ENCODE measurements around the gene DOCK2.
A peak's percentile ranks its signal among the peaks of the same experiment; 100 is the strongest.
"Not testable (repeated sequence)": the region's sequence is repeated elsewhere in the genome, so short reads cannot be mapped to it uniquely, and the experiment has no call there.

DOCK2 gene

GRCh38 chr5:169798438-169798837 is 161.4 kb downstream of the DOCK2 start:
- DNase-seq: no peak

- DNase-seq: no peak
Observed at GRCh38 chr5:169798906-169799660, 162.0 kb downstream of the DOCK2 start.

GRCh38 chr5:169801324-169801777 is 164.3 kb downstream of the DOCK2 start:
- DNase-seq: no peak

DNA sequence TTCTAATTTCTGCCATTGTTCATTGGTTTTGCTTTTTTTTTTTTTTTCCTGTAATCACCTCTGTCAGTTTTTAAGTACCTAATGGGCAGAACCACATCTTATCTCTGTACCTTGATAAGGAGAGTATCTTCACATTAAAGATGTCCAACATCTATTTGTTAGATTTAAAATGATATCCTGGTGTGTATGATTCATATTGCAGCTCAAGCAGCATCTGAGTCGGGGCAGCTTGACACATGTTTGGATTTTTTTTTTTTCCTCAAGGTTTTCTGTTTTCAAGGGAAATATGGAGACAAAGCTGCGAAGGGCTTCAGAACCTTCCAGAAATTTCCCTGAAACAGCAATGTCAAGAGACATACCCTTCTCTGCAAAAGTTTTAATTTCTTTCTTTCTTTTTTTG is 164.7 kb downstream of the DOCK2 start:
- no peak for DNase-seq

DNA sequence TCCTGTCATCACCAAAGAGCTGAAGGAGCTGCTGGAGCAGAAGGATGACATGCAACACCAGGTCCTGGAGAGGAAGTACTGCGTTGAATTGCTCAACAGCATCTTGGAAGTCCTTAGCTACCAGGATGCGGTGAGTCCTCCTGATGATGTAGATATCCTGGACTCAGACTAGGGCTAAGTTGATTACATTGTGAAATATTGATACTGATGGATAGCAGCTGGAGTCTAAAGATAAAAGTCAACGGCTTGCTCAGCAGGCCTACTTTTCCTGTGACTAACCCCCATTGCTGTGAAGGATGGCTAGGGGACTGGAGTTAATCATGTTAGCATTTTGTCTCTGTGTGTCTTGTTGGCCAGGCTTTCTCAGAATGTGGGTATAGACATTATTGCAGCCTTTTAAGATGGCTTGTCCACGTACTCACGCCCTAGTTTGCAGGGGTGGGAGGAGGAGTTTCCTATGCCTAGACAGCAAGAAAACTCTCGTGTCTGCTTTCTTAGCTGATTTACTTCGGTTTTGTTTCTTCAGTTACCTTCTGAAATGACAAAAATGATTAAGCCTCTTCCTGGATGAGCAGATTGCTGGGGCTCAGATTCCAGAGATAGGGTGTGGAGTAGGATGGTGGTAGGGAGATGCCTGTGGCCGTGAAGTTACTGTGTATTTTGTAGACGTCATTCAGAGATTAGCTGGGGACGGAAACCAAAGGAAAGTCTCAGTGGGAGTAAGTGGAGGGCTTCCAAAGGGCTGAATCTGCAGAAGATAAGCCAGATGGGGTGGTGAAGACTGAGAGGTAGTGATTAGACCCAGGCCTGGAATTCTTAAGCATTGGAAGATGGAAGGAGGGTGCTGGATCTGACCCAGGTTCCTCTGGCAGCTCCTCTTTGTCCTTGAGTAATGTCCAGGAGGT is 166.3 kb downstream of the DOCK2 start:
- no peak for DNase-seq

DNA sequence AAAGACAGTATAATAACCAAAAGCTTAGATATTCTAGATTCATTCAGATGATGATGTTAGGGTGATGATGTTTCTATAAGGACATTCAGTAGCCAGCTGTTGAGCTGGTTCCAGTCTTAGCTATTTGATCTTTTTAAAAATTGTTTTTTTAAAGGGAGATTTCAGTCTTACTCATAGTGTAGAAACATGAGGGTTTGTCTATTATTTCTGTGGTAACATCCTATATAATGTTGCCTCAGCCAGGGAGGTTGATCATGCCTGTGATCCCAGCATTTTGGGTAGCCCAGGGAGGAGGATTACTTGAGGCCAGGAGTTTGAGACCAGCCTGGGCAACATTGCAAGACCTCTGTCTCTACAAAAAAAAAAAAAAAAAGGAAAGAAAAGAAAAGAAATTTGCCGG is 167.8 kb downstream of the DOCK2 start:
- DNase-seq: no peak

- DNase-seq: no peak
Observed at GRCh38 chr5:169805527-169805934, 168.5 kb downstream of the DOCK2 start.

- DNase-seq: no peak
Observed at GRCh38 chr5:169805937-169806700, 169.0 kb downstream of the DOCK2 start.

DNA sequence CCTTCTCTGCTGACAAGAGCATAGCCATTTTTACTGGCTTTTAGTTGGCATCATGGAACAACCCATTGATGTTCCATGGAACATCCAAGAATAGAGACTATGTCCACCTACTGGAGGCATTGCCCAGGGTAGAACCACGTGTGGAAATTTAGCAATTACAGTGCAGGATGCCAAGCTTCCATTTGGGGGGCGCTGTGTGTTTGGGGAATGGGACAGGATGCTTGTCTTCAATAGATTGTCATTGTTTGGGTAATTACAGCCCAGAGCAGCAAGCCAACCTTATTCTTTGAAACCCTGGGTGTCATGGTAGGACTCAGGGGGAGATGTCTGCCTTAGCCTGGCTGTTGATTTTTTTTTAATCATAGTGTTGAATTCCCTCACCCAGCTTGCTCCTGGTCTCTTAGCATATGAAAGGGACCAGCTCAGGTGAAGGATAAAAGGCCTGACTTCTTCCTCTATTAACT is 171.1 kb downstream of the DOCK2 start:
- peak; percentile 23 for DNase-seq

DNA sequence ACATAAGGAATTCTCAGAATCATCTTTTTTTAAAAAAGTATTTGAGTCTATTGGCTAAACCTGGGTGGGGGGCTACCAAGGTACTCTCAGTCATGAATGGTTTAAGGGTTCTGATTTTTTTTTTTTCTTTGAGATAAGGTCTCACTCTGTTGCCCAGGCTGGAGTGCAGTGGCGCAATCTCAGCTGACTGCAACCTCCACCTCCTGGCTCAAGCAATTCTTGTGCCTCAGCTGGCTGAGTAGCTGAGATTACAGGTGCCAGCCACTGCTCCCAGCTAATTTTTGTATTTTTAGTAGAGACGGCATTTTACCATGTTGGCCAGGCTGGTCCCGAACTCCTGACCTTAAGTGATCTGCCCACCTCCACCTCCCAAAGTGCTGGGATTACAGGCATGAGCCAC is 171.8 kb downstream of the DOCK2 start:
- not testable (repeated sequence) for DNase-seq

DNA sequence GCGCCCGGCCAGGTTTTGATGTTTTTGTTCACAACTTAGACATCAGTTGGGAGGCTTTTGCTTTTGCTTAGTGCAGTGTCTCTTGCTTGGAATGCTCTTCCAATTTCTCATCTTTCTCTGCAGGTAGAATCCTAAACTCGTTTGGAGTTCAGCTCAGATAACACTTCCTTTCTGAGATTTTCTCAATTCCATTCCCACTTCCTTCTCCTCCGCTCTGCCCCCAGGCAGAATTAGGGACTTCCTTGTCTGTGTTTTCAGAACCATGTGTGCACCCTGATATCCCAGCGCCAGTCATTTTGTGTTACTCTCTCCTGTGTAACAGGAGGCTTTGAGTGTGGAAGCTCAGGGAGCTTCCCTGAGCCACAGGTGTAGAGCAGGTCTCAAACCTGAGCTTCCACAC is 172.2 kb downstream of the DOCK2 start:
- DNase-seq: no peak

- no peak for DNase-seq
Observed at GRCh38 chr5:169810524-169810923, 173.4 kb downstream of the DOCK2 start.

DNA sequence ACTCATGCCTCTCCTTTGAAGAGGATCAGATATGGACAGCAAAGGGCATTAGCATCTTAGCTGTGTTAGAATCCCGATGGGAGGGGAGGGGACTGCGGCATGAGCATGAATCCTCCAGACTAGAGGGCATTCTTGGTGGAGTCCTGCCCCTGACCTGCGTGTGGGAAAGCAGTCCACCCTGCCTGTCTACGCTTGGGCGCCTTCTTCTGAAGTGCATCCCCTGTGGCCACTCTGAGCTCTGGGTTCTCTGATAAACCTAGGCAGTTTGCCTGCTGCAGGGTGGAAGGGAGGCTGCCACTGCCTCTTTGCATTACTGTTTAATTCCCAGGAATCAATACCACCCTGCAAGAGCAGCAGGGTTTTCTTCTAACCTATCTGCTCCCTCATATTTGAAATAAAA is 173.9 kb downstream of the DOCK2 start:
- no peak for DNase-seq

DNA sequence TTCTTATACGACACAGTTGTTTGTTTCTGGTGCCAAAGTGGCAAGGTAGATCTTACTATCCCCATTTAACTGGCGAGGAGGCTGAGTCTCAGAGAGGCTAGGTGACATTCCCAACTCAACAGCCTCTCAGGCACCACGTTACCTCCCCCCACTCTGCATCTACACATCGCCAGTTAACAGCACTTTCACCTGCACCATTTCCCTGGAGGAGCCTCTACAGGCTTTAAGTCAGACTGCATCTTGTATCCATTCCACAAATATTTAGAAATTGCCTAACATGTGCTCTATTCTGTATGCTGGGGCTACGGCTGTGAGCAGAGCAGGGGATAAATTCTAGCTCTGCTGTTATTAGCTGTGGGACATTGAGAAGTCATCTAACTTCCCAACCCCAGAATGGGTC is 174.6 kb downstream of the DOCK2 start:
- DNase-seq: no peak

DNA sequence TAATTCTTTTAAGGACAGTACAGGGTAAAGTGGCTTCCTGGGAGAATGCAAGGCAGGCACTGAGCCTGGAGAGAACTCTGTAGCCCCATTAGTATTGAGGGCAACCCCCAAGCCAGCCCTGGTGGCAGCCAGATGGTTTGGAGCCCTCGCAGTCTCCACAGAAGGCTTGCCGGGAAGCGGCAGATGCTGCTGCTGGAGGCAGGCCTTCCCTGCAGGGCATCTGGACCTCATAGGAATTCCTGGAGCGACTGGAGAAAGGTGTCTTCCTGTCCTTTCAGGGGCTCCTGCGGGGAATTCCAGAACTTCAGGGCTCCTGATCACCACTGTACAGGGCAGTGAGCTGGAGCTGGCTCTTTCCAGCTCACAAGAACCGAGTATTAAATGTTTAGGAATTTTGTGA is 175.7 kb downstream of the DOCK2 start:
- no peak for DNase-seq

- no peak for DNase-seq
Observed at GRCh38 chr5:169814045-169814444, 177.0 kb downstream of the DOCK2 start.

- DNase-seq: no peak
Observed at GRCh38 chr5:169814522-169814921, 177.4 kb downstream of the DOCK2 start.

GRCh38 chr5:169817031-169817430 is 180.0 kb downstream of the DOCK2 start:
- no peak for DNase-seq

DNA sequence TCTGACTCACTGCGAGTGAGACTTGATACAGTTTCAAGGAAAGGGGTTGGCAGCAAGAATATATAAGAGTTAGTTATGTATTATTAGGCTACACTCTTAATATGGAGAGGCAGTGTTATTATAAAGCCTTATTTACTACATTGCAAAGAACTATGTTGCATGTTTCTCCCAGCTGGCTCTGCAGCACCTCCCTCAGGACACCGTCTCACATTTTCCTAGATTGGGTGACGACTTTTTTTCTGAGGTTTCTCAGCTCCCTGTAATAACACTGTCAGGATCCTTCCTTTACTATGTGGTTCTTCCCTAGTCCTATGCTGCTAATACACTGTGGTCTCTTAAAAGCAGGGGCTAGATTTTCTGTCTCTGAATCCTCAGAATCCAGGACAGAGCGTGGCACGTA is 189.5 kb downstream of the DOCK2 start:
- DNase-seq: no peak

DNA sequence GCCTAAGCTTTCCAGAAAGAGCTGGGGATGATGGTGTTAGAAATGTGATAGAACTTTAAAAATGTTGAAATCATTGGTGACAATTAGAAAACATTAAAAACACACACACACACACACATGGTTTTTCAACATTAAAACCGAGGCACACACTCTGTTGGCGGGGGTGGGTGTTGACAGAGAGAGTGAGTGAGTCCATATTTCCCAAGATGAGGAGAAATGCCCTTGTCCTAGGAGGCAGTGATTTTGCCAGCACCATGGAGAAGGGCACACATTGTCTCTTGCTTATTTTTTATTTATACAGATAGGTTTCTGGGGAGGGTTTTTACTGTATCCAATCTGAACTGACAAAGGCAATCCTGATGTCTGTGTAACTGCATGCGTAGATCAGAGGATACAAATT is 190.7 kb downstream of the DOCK2 start:
- no peak for DNase-seq

DNA sequence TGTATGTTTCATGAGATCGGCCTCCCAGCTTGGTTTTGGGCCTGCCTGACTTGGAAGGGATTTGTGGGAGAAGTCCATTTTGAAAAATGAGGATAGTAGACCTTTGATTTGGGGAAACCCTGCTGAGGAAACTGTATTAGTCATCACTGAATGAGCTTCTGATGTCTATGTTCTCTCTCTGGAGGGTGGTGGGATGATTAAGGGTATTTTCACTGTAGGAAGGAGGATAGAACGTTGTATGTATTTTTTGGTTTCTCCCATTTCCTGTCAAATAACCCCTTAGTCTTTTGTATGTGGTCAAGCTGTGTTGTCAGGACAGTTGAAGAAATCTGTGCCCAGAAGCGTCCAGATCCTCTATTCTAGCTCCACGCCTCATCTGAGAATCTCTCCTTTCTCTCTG is 191.3 kb downstream of the DOCK2 start:
- no peak for DNase-seq

- no peak for DNase-seq
Observed at GRCh38 chr5:169831331-169831730, 194.3 kb downstream of the DOCK2 start.

DNA sequence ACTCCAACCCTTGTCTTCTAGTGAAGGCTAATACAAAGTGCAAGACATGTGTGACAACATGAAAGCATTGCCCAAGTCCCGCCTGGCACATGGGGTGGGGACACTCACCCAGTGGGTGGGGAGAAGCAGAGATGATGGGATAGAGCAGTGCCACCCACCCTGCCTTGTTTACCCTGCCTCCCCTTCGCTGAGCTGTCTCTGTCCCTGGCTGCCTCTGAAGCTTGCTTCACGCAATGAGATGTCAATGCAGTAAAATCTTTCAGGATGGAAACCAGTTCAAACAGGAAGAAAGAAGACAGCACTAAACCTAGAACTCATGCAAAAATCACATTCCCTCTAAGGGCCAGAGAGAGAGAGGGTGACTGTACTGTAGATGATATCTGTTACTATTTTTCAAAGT is 195.2 kb downstream of the DOCK2 start:
- DNase-seq: no peak

Data from NCI-H2227 treated with DMSO at 0.1 percent for 48 hours (cell line).